IMR-90 (cell line): ENCODE measurements around the gene FKBP1B.

ENCODE experiments used
- BHLHE40 ChIP-seq: fragments of 150-350 bp; IDR thresholded peaks from 2 replicates; pipeline ENCODE4 v1.6.1; 2016; ENCODE audit warnings: mild to moderate bottlenecking, low read depth, low read length
- CEBPB ChIP-seq: IDR thresholded peaks from 2 replicates; pipeline ENCODE4 v1.6.1; 2012; ENCODE audit warnings: low read depth, low read length, improper control_type of control experiment
- CTCF ChIP-seq: conservative IDR thresholded peaks from 2 replicates; pipeline ENCODE4 v1.5.1; 2012; ENCODE audit warnings: mild to moderate bottlenecking, low read depth, low read length, improper control_type of control experiment
- MAFK ChIP-seq: IDR thresholded peaks from 2 replicates; pipeline ENCODE4 v1.6.1; 2012; ENCODE audit warnings: low read depth, low read length, improper control_type of control experiment
- MAZ ChIP-seq: IDR thresholded peaks from 2 replicates; pipeline ENCODE4 v1.6.1; 2012; ENCODE audit warnings: low read depth, mild to moderate bottlenecking, low read length, improper control_type of control experiment, moderate library complexity, borderline replicate concordance
- MXI1 ChIP-seq: IDR thresholded peaks from 2 replicates; pipeline ENCODE4 v1.6.1; 2012; ENCODE audit warnings: low read depth, mild to moderate bottlenecking, low read length, moderate library complexity, borderline replicate concordance
- POLR2A ChIP-seq: IDR thresholded peaks from 2 replicates; pipeline ENCODE4 v1.6.1; 2012; ENCODE audit warnings: mild to moderate bottlenecking, low read depth, low read length
- RFX5 ChIP-seq: IDR thresholded peaks from 2 replicates; pipeline ENCODE4 v1.8.0; 2012; ENCODE audit warnings: low read depth, mild to moderate bottlenecking, low read length, moderate library complexity
- SMC3 ChIP-seq: fragments of 150-350 bp; IDR thresholded peaks from 2 replicates; pipeline ENCODE4 v1.6.1; 2016; ENCODE audit warnings: low read depth, mild to moderate bottlenecking, antibody characterized with exemption, low read length, moderate library complexity

GRCh38 chr2:24107336-24107735, 57.8 kb downstream of the FKBP1B start:
- TF ChIP-seq CTCF (no peak), SMC3 (no peak), MAFK (no peak), POLR2A (no peak), MAZ (no peak), CEBPB (no peak), RFX5 (no peak), BHLHE40 (no peak), MXI1 (no peak)
